Measurements from ENCODE around the gene PFKFB2. TPM values are rescaled to one million over a fixed set of nuclear protein-coding genes. Genes with fewer than 3 reads are reported as not detected.

PFKFB2 gene
- total RNA-seq, 6 experiments from 2014 or later, result 2.9 to 6.1 (median 5.1) TPM

DNA sequence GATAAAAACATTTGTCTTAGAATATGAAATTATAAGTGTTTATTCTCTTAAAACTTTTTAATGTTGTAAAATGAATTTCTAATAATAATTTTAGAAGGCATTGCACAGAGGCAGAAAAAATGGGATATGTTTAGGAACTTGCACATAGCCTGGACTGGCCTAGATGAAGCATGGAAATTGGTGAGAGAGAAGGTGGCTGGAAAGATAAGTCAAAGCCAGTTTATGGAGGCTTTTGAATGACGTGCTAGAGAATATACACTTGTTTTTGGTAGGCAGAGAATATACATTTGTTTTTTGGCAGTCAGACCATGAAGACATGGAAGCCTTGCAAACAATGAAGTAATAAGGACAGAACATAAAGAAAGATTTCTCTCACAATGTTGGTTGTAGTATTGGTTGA is 48.6 kb downstream of the PFKFB2 start:
- H3K9me3 ChIP-seq, result no peaks in the 10 kb centered on the region
- no peak overlapping the region for H3K4me3 ChIP-seq
- H3K27ac ChIP-seq, result peak overlapping the region in 2 of 3 donors; percentile 74 to 88

GRCh38 chr1:207102146-207102545 is 49.1 kb downstream of the PFKFB2 start:
- DNase-seq (no peak), ATAC-seq (peak in 3 of 4 donors; percentile 21 to 30 (median 22))

More for the DNA sequence above, 48.6 kb downstream of the PFKFB2 start:
- Histone ChIP-seq H3K4me1 (peaks cover 0 to 27% (median 11%) of the 10 kb centered on the region in 4 donors), H3K27me3 (no peaks in the 10 kb centered on the region), H3K36me3 (peaks cover 0 to 27% (median 8%) of the 10 kb centered on the region in 4 donors)
- WGBS (ENCODE audit: insufficient coverage, low coverage, low lambda C conversion rate, missing lambda C conversion rate), result 45% methylated on average over 1 of the region's 1 CpG
- intact Hi-C loops (cut with DNase I), result no loop called here
- DNase-seq, result no peak
- ATAC-seq, result no peak
- TF ChIP-seq, protein P1, sequence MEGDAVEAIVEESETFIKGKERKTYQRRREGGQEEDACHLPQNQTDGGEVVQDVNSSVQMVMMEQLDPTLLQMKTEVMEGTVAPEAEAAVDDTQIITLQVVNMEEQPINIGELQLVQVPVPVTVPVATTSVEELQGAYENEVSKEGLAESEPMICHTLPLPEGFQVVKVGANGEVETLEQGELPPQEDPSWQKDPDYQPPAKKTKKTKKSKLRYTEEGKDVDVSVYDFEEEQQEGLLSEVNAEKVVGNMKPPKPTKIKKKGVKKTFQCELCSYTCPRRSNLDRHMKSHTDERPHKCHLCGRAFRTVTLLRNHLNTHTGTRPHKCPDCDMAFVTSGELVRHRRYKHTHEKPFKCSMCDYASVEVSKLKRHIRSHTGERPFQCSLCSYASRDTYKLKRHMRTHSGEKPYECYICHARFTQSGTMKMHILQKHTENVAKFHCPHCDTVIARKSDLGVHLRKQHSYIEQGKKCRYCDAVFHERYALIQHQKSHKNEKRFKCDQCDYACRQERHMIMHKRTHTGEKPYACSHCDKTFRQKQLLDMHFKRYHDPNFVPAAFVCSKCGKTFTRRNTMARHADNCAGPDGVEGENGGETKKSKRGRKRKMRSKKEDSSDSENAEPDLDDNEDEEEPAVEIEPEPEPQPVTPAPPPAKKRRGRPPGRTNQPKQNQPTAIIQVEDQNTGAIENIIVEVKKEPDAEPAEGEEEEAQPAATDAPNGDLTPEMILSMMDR (IDR thresholded peaks at IDR 0.05), result no peak
- TF ChIP-seq POLR2A (IDR thresholded peaks at IDR 0.05), result no peak

GRCh38 chr1:207102659-207103058 is 49.6 kb downstream of the PFKFB2 start:
- Histone ChIP-seq H3K4me1 (peaks cover 0 to 30% (median 11%) of the 10 kb centered on the region in 4 donors), H3K4me3 (no peak overlapping the region), H3K27ac (peak overlapping the region; percentile 29 to 88 (median 74)), H3K36me3 (peaks cover 0 to 18% (median 7%) of the 10 kb centered on the region in 4 donors), H3K9me3 (no peaks in the 10 kb centered on the region), H3K27me3 (no peaks in the 10 kb centered on the region)
- DNase-seq, result no peak
- 71% methylated on average over 1 of the region's 1 CpG for WGBS (ENCODE audit: insufficient coverage, low coverage, low lambda C conversion rate, missing lambda C conversion rate)
- ATAC-seq, result no peak
- intact Hi-C loops (cut with DNase I), result no loop called here
- no peak for TF ChIP-seq POLR2A (IDR thresholded peaks at IDR 0.05)
- TF ChIP-seq, protein P1 (IDR thresholded peaks at IDR 0.05), result no peak

More at GRCh38 chr1:207102146-207102545, 49.1 kb downstream of the PFKFB2 start:
- Histone ChIP-seq H3K27ac (peak overlapping the region; percentile 29 to 88 (median 74)), H3K36me3 (peaks cover 0 to 23% (median 8%) of the 10 kb centered on the region in 4 donors), H3K27me3 (no peaks in the 10 kb centered on the region), H3K4me1 (peaks cover 0 to 27% (median 11%) of the 10 kb centered on the region in 4 donors), H3K9me3 (no peaks in the 10 kb centered on the region), H3K4me3 (no peak overlapping the region)
- 21% methylated on average over 5 of the region's 5 CpGs for WGBS (ENCODE audit: insufficient coverage, low coverage, low lambda C conversion rate, missing lambda C conversion rate)
- TF ChIP-seq, protein P1 (IDR thresholded peaks at IDR 0.05), result no peak
- TF ChIP-seq POLR2A (IDR thresholded peaks at IDR 0.05), result no peak
- intact Hi-C loops (cut with DNase I), result no loop called here

GRCh38 chr1:207103892-207104373 is 50.9 kb downstream of the PFKFB2 start, which contains the start of gene C4BPA:
TSS of gene C4BPA (plus strand) at chr1:207104233. CDS start at chr1:207113026, 8,793 bp downstream.
- Histone ChIP-seq H3K4me1 (peaks cover 0 to 40% (median 14%) of the 10 kb centered on the region in 4 donors), H3K9me3 (no peaks in the 10 kb centered on the region), H3K36me3 (peaks cover 0 to 7% (median 0%) of the 10 kb centered on the region in 4 donors), H3K27ac (peak within 1 kb of the TSS; percentile 75 to 95 (median 91)), H3K4me3 (peak within 1 kb of the TSS; percentile 40 to 66 (median 59)), H3K27me3 (no peaks in the 10 kb centered on the region)
- TF ChIP-seq POLR2A (IDR thresholded peaks at IDR 0.05), result peak; percentile 84
- TF ChIP-seq, protein P1 (IDR thresholded peaks at IDR 0.05), result no peak
- WGBS (ENCODE audit: insufficient coverage, low coverage, low lambda C conversion rate, missing lambda C conversion rate), result 19% methylated on average over 6 of the region's 7 CpGs
- ATAC-seq (peak; percentile 67 to 90 (median 78)), DNase-seq (peak in 1 of 3 donors; percentile 85)
- intact Hi-C loops (cut with DNase I), result no loop called here
